ENCODE data around the gene LRRC4.

LRRC4 gene

DNA sequence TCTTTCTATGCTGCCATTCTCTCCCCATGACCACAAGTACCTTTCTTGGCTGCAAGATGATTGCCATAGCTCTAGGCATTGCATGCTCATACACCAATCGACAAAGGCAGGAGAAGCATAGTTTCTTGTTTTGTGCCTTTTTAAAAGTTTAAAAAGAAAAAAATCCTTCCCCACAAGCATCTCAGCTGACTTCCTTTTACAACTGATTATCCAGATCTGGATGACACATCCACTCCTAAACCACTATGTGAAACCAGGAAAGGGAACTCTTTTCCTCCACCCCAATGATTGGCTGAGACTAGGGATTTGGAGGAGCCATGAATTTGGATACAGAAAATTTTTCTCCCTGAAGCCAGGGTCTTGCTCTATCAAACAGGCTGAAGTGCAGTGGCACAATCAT lies 14.5 kb upstream of the LRRC4 start:
- ChIA-PET CTCF (interaction anchor here (0.6 to 1.8 kb wide), 2 partner anchors 10 to 90 kb away, joined by 3 to 4 read pairs; no protein-coding TSS in a partner anchor), POLR2A (no interaction called here)

DNA sequence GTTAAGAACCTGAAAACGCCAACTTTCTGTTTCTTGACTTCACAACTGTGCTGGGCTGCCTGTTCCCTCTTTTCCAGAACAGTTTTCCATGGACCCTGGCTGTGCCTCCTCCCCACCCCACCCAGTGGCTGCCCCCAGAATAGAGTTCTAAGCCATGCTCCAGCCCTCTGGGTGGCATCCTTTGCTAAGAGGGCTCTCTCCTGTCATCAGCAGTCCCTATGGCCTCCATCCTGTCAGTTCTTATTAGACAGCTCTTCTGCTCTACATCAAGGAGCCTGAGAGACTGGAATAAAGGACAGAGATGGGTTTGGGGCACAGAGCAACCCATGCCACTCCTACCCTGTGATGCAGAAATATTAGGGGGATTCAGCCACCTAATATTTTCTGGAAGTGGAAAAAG lies 13.9 kb upstream of the LRRC4 start:
- ChIA-PET CTCF (no interaction called here), POLR2A (interaction anchor here (0.9 kb wide), 1 partner anchor 12 kb away, joined by 3 read pairs; no protein-coding TSS in a partner anchor)
- TF ChIP-seq ARNT (IDR thresholded peaks at IDR 0.05), result no peak
- no peak for TF ChIP-seq PKNOX1 (IDR thresholded peaks at IDR 0.05)
- TF ChIP-seq BHLHE40 (IDR thresholded peaks at IDR 0.05; ENCODE audit: borderline replicate concordance), result no peak
- DNase-seq (ENCODE audit: extremely low spot score), result no peak

More for the DNA sequence above, 14.5 kb upstream of the LRRC4 start:
- TF ChIP-seq L3MBTL2 (conservative IDR thresholded peaks at IDR 0.05), result no peak
- TF ChIP-seq ELF4 (IDR thresholded peaks at IDR 0.05), result no peak
- TF ChIP-seq NFRKB (IDR thresholded peaks at IDR 0.05), result no peak
- no peak for TF ChIP-seq BHLHE40 (IDR thresholded peaks at IDR 0.05; ENCODE audit: borderline replicate concordance)
- no peak for TF ChIP-seq LEF1 (IDR thresholded peaks at IDR 0.05; ENCODE audit: borderline replicate concordance)
- TF ChIP-seq HDGF (IDR thresholded peaks at IDR 0.05; ENCODE audit: borderline replicate concordance), result no peak
- TF ChIP-seq ARNT (IDR thresholded peaks at IDR 0.05), result no peak
- TF ChIP-seq FOXM1 (IDR thresholded peaks at IDR 0.05; ENCODE audit: borderline replicate concordance), result no peak
- TF ChIP-seq SUZ12 (IDR thresholded peaks at IDR 0.05), result no peak
- no peak for TF ChIP-seq FOXA1 (IDR thresholded peaks at IDR 0.05)
- no peak for TF ChIP-seq FOXK2 (IDR thresholded peaks at IDR 0.05)
- TF ChIP-seq TARDBP (IDR thresholded peaks at IDR 0.05), result no peak
- no peak for TF ChIP-seq PKNOX1 (IDR thresholded peaks at IDR 0.05)
- TF ChIP-seq ZNF384 (IDR thresholded peaks at IDR 0.05), result no peak
- no peak for TF ChIP-seq CTBP1 (IDR thresholded peaks at IDR 0.05; ENCODE audit: borderline replicate concordance)
- no peak for TF ChIP-seq SP1 (IDR thresholded peaks at IDR 0.05)
- no peak for DNase-seq (ENCODE audit: extremely low spot score)

- TF ChIP-seq FOXA1 (IDR thresholded peaks at IDR 0.05) (no peak), PKNOX1 (IDR thresholded peaks at IDR 0.05) (no peak), FOXM1 (IDR thresholded peaks at IDR 0.05; ENCODE audit: borderline replicate concordance) (no peak), ELF4 (IDR thresholded peaks at IDR 0.05) (no peak), TARDBP (IDR thresholded peaks at IDR 0.05) (no peak), CTBP1 (IDR thresholded peaks at IDR 0.05; ENCODE audit: borderline replicate concordance) (no peak), HDGF (IDR thresholded peaks at IDR 0.05; ENCODE audit: borderline replicate concordance) (no peak), ZNF384 (IDR thresholded peaks at IDR 0.05) (no peak), NFRKB (IDR thresholded peaks at IDR 0.05) (no peak), ARNT (IDR thresholded peaks at IDR 0.05) (no peak)
- DNase-seq (ENCODE audit: extremely low spot score), result no peak
- POLR2A ChIA-PET, result interaction anchor here (0.9 kb wide), 1 partner anchor 11 kb away, joined by 3 read pairs; no protein-coding TSS in a partner anchor
- CTCF ChIA-PET, result no interaction called here
These were observed 12.8 kb upstream of the LRRC4 start for GRCh38 chr7:128044064-128044463.

GRCh38 chr7:128042012-128042411 lies 10.8 kb upstream of the LRRC4 start:
- TF ChIP-seq FOXM1 (IDR thresholded peaks at IDR 0.05; ENCODE audit: borderline replicate concordance) (no peak), FOXK2 (IDR thresholded peaks at IDR 0.05) (no peak), HDGF (IDR thresholded peaks at IDR 0.05; ENCODE audit: borderline replicate concordance) (no peak), FOXA1 (IDR thresholded peaks at IDR 0.05) (no peak), TARDBP (IDR thresholded peaks at IDR 0.05) (no peak), CTBP1 (IDR thresholded peaks at IDR 0.05; ENCODE audit: borderline replicate concordance) (no peak), LEF1 (IDR thresholded peaks at IDR 0.05; ENCODE audit: borderline replicate concordance) (no peak), NFRKB (IDR thresholded peaks at IDR 0.05) (no peak), L3MBTL2 (conservative IDR thresholded peaks at IDR 0.05) (no peak), ARNT (IDR thresholded peaks at IDR 0.05) (no peak), SP1 (IDR thresholded peaks at IDR 0.05) (no peak), BHLHE40 (IDR thresholded peaks at IDR 0.05; ENCODE audit: borderline replicate concordance) (no peak)
- CTCF ChIA-PET, result interaction anchor here (1.5 kb wide), 1 partner anchor 14 kb away, joined by 3 read pairs; no protein-coding TSS in a partner anchor
- POLR2A ChIA-PET, result no interaction called here
- DNase-seq (ENCODE audit: extremely low spot score), result no peak

DNA sequence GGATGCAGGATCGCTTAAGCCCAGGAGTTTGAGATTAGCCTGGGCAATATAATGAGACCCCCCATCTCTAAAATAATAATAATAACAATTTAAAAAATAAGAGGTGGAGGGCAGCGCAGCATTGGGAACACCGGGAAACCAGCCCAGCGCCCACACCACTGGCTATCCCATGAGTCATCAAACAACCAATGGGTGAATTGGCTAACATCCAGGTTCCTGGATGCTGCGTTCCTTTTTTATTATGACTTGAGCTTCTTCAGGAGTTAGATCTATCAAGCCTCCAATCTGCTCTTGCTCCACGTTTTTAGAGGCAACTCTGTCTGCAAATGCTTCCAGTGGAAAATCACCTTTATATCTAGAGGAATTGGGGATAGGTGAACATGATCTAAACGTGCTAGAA lies 10.0 kb upstream of the LRRC4 start:
- POLR2A ChIA-PET, result no interaction called here
- CTCF ChIA-PET, result interaction anchor here (1.0 to 1.5 kb wide), 2 partner anchors 15 to 169 kb away, joined by 3 to 4 read pairs; no protein-coding TSS in a partner anchor
- TF ChIP-seq SP1 (IDR thresholded peaks at IDR 0.05) (no peak), NFRKB (IDR thresholded peaks at IDR 0.05) (no peak), FOXA1 (IDR thresholded peaks at IDR 0.05) (no peak), ELF4 (IDR thresholded peaks at IDR 0.05) (no peak), ARNT (IDR thresholded peaks at IDR 0.05) (no peak), FOXK2 (IDR thresholded peaks at IDR 0.05) (no peak), LEF1 (IDR thresholded peaks at IDR 0.05; ENCODE audit: borderline replicate concordance) (no peak), L3MBTL2 (conservative IDR thresholded peaks at IDR 0.05) (no peak), PKNOX1 (IDR thresholded peaks at IDR 0.05) (no peak), ZNF384 (IDR thresholded peaks at IDR 0.05) (no peak), SUZ12 (IDR thresholded peaks at IDR 0.05) (no peak), BHLHE40 (IDR thresholded peaks at IDR 0.05; ENCODE audit: borderline replicate concordance) (no peak), HDGF (IDR thresholded peaks at IDR 0.05; ENCODE audit: borderline replicate concordance) (no peak), TARDBP (IDR thresholded peaks at IDR 0.05) (no peak), CTBP1 (IDR thresholded peaks at IDR 0.05; ENCODE audit: borderline replicate concordance) (no peak), FOXM1 (IDR thresholded peaks at IDR 0.05; ENCODE audit: borderline replicate concordance) (no peak)
- DNase-seq (ENCODE audit: extremely low spot score), result no peak
